GM04503 (cell line): Measurements from ENCODE around the gene PLA2G4B.

Source experiments
- DNase-seq: peaks from one replicate; pipeline ENCODE4 v3.0.0-alpha.2; 2012; ENCODE audit warnings: low read depth

Gene PLA2G4B

DNA sequence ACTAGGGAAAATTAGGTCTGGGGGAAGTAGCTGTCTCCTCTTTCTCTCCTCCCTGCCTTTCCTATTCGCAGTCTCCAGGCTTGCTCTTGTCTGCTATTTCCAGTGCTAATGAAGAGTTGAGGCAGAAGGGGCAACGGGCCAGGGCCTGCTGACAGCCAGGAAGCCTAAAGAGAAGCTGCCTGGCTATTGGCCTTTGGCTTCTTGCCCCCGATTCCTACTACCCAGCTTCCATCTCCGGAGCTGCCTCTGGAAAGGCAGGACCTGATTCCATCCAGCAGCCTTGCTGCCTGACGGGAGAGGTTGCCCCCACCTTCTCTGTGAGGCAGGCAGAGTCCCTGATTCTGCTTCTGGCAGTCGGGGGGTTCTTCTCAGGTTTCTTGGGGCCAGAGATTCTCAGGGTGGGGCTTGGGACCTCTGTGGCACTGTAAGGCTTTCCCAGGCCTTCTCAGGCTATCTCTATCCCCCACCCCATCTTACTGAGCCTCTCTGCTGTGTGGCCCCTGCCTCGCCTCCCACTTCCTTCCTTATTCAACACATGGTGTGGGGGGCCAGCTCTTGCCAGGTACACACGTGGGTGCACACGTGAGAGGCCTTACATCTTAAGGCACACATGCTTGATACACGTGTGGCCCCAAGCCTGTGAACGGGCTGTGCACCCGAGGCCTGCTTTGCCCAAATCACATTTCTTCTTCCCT, 29.0 kb upstream of the PLA2G4B start:
- DNase-seq = no peak

DNA sequence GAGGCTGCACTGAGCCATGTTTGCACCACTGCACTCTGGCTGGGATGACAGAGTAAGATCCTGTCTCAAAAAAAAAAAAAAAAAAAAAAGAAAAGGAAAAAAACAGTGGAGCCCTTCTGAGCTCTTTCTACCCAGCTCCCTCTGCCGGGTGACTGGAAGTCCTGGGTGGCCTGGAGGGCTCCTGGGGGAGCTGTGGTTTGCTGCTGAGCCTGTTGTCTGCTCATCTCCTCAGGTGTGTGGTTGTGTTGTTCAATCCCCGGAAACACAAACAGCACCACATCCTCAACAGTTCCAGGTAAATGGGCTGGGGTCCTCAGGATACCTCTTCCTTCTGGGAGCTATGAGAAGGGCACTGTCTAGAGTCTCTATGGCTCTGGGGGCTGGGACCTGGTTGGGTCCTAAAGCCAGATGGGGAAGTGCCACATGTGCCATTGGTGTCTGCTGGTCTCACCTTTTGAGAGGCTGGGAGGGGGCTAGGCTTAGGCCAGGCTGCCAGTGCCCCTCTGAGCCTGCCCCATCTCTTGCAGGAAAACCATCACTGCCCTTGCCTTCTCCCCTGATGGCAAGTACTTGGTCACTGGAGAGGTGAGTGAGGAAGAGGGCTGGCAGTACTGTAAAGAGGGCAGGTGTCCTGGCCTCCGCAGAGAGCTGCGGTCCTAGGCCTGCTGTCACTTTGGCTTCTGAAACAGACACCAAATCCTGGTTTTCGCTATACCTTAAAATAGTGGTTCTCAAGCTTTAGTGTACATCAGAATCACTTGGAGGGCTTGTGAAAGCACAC, 27.8 kb upstream of the PLA2G4B start:
- no peak for DNase-seq

DNA sequence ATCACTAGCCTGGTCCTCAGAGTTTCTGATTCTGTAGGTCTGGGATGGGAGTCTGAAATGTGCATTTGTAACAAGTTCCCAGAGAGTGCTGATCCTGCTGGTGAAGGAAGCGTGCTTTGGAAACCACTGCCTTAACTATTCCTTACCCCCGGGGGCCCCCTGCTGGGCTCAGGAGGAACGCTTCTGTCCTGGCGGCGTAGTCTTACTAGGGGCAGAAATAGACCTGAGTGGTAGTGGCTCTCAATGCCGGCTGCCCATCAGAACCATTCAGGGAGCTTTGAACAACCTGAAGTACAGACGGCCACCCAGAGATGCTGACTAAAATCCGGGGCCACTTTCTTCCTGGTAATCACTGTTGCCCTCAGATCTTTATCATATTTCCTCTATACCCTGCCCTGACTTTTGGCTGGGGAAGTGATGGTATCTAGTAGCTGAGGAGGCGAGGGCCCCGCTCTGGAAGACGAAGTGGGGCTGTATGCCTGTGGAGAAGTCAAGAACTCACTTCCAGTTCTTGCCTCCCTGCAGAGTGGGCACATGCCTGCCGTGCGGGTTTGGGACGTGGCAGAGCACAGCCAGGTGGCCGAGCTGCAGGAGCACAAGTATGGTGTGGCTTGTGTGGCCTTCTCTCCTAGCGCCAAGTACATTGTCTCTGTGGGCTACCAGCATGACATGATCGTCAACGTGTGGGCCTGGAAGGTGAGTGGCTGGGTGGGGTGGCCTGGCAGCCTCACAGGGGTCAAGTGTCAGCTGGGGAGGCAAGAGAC, 27.0 kb upstream of the PLA2G4B start:
- DNase-seq = peak; percentile 18

DNA sequence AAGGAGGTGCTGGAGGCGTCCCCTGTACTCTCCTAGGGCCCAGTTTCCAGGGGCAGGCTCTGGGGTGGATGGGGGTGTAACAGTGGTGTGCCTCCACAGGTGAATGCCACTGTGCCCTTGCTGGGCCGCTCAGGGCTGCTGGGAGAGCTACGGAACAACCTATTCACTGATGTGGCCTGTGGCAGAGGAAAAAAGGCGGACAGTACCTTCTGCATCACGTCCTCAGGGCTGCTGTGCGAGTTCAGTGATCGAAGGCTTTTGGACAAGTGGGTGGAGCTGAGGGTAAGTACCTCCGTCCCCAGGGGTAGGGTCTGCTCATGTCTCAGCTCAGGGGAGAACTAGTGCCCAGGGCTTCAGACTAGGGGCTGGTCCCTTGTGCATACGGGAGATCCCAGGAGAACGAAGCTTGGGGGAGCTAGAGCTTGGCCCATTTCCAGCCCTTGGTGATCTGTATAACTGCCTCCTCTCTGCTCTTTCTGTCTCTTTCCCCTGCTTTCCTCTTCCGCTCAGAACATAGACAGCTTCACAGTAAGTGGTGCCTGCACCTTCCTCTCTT, 25.7 kb upstream of the PLA2G4B start:
- DNase-seq = no peak

DNA sequence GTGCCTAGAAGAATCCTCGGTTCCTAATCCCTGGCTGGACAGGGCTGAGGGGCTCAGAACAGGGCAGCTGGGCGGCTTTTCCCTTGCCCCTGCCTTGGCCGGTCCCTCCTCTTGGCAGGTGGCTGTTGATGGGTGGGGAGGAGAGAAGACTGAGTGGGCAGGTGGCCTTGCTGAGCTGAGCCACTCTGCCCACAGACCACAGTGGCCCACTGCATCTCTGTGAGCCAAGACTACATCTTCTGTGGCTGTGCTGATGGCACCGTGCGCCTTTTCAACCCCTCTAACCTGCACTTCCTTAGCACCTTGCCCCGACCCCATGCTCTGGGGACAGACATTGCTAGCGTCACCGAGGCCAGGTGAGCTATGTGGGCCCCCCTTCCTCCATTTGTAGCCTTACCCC, 25.2 kb upstream of the PLA2G4B start:
- DNase-seq = no peak

DNA sequence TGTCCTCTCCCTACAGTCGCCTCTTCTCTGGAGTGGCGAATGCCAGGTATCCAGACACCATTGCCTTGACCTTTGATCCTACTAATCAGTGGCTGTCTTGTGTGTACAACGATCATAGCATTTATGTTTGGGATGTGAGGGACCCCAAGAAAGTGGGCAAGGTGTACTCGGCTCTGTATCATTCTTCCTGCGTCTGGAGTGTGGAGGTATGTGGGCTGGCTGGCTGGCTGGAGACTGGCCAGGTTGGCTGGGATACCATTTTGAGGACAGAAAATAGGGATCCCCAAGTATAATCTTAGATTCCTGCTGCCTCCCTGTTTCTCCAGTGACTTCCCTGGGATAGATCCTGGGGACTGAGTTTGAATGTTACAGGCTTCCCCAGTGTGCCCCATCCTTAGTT, 24.1 kb upstream of the PLA2G4B start:
- no peak for DNase-seq

DNA sequence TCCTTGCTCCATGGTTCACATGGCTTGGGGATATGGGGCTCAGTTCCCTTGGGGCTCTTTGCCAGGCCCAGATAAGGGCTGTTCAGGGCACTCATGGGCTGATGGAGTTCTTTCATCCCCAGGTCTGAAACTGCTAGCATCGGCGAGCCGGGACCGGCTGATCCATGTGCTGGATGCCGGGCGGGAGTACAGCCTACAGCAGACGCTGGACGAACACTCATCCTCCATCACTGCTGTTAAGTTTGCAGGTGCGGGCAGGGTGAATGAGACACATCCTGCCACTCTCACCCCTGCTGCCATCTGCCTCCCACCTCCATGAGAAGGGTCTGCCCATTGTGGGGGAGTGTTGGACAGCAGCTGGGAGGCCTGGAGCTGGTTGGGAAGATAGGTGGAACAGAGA, 21.9 kb upstream of the PLA2G4B start:
- no peak for DNase-seq

DNA sequence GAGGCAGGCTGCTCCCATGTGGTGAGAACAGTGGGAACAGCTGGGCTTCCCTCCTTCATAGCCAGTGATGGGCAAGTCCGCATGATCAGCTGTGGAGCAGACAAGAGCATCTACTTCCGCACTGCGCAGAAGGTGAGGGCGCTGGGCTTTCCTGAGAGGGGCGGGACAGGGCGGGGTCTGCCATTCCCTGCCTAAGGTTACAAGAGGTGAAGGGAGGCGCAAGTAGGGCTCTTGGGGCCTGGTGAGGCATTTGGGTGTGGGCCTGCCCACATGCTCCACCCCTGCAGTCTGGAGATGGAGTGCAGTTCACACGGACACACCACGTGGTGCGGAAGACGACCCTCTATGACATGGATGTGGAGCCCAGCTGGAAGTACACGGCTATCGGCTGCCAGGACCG, 21.3 kb upstream of the PLA2G4B start:
- no peak for DNase-seq

DNA sequence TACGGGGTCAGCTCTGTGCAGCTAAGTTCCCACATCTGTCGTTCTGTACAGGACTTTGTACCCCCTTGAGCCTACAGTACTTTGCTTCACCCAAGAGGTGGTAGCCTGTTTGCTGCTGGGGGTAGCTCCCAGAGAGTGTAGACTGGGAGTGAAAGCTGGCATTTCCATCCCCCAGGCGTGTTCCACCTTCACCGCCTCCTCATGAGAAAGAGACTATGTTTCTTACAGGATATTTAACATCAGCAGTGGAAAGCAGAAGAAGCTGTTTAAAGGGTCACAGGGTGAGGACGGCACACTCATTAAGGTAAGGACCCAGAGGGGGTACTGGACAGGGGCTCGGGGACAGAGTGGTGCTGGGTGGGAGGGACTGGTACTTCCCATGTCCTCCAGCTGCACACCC, 20.9 kb upstream of the PLA2G4B start:
- DNase-seq = no peak

DNA sequence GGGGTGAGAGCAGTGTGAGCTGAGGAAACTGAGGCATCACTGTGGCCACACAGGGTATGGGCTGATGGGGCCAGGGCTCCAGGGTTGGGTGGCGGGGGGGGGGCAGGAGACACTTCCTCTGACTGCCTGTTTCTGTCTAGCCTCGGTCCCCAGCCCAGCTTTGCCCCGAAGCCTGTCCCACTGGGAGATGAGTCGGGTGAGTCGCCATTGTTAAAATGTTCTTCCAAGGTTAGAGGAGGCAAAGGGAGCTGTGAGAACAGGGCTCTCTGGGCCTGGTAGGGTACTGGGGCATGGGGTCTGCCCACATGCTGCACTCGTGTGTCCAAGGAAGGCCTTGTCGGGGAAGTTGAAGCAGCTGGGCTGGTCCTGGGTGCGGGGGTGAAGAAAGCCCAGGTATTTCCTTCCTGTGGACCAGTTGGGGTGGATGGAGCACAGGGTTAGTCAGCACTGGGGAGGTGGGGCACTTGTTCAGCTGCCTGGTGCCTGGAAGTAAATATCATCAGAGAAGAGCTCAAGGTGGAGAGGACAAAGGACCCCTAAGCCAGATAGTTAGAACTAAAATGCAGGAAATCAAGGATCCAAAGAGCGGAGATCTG, 19.1 kb upstream of the PLA2G4B start:
- no peak for DNase-seq

DNA sequence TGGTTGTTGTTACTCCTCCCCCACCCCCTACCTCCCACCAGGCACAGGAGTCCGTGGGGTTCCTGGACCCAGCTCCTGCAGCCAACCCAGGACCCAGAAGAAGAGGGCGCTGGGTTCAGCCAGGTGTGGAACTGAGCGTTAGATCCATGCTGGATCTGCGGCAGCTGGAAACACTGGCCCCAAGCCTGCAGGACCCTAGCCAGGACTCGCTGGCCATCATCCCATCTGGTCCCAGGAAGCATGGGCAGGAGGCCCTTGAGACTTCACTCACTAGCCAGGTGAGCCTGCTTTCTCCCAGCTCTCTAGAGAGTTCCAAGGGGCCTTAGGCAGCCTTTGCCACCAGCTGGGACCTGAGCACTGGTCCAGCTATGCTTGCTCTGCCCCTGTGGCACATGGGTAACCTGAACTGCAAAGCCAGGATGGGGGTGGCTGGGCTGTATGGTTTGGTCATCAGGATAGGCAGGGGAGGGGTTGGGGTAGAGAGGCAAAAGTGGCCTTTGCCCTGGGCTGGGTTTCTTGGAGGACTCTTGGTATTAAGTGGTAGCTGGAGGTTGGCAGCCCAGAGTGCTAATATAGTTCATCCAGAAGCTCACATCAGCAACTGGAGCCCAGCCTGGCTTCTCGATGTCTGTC, 17.7 kb upstream of the PLA2G4B start:
- DNase-seq = no peak

DNA sequence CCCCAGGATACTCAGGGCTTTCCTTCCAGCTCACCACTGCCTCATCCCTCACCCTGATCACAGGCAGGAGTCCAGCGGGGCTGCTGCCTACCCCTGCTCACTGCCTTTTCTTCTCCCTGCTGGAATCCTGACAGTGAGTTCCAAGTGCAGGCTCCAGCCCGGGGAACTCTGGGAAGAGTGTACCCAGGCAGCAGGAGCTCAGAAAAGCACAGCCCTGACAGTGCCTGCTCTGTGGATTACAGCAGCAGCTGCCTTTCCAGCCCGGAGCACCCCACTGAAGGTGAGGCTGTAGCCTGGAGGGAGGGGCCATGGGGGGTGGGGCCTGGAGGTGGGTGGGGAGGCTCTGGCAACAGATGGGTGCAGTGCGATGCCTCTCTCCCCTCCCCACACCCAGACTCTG, 16.8 kb upstream of the PLA2G4B start:
- DNase-seq = no peak

DNA sequence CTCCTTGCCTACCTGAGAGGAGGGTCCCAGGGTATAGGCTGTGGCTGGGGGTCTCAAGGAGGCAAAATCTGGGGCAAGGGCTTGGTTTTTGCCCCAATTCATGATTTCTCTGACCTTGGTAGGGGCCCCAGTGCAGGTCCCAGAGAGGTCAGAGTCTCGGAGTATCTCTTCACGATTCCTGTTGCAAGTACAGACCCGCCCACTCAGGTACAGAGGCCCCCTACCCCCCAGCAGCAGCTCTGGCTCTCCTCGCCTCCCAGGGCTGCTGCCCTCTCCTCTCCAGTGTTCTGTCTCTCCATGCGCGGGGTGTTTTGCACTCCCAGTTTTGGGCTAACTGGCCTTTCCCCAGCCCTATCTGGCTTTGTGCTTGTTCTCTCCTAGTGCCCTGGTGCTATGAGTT, 16.2 kb upstream of the PLA2G4B start:
- no peak for DNase-seq

DNA sequence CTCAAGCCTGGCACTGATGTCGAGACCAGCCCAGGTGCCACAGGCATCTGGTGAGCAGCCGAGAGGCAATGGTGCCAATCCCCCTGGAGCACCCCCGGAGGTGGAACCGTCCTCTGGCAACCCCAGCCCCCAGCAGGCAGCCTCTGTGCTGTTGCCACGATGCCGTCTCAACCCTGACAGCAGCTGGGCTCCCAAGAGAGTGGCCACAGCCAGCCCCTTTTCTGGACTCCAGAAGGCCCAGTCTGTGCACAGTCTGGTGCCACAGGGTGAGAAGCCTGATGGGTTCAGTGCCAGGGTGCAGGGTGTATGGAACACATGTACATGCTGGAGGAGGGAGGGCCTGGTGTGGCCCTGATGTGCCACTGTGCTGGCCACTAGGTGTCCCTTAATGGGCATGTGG, 15.7 kb upstream of the PLA2G4B start:
- no peak for DNase-seq

DNA sequence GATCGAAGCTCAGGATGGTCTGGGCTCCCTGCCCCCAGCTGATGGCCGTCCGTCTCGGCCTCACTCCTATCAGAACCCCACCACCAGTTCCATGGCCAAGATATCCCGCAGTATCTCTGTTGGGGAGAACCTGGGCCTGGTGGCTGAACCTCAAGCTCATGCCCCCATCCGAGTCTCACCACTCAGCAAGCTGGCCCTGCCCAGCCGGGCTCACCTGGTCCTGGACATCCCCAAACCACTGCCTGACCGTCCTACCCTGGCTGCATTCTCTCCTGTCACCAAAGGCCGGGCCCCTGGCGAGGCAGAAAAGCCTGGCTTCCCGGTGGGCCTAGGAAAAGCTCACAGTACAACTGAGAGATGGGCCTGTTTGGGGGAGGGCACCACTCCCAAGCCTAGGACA, 15.1 kb upstream of the PLA2G4B start:
- no peak for DNase-seq

DNA sequence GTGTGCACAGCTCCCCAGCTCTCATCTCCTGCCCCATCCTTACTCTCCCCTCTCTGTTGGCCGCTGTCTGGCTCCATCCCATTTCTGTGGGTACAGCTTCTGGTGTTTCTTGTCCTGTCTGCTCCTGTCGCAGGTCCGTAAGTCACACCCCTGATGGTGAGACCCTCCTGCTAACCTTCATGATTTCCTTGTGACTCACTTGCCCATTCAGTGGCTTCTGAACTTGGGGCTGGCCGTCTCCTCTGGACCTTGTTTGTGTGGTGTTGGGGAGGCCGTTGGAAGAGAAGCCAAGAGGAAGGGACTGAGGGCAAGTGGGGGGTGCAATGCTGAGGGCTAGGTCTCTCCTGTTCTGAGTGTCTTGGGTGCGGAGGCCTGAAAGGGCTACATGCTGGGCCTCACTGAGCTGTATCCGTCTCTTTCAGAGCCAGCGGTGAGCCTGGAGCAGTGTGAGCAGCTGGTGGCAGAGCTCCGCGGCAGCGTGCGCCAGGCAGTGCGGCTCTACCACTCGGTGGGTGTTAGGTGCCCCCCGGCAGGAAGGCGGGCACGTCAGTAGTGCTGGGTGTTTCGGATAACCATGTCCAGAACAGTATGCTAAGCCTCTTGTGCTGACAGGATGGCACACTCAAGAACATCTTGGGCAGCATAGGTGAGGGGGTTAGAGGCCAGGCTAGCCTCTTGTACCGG, 14.4 kb upstream of the PLA2G4B start:
- no peak for DNase-seq

DNA sequence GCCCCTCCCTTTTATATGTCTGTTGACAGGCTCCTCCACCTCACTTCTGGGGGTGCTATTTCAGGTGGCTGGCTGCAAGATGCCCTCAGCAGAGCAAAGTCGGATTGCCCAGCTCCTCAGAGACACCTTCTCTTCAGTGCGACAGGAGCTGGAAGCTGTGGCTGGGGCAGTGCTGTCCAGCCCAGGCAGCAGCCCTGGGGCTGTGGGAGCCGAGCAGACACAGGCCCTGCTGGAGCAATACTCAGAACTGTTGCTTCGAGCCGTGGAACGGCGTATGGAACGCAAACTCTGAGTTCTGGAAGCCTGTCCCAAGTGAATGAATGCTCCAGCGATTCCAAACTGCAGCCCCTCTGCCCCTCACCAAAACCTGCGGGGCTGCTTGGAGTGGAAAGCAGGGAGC, 13.5 kb upstream of the PLA2G4B start:
- DNase-seq = no peak

DNA sequence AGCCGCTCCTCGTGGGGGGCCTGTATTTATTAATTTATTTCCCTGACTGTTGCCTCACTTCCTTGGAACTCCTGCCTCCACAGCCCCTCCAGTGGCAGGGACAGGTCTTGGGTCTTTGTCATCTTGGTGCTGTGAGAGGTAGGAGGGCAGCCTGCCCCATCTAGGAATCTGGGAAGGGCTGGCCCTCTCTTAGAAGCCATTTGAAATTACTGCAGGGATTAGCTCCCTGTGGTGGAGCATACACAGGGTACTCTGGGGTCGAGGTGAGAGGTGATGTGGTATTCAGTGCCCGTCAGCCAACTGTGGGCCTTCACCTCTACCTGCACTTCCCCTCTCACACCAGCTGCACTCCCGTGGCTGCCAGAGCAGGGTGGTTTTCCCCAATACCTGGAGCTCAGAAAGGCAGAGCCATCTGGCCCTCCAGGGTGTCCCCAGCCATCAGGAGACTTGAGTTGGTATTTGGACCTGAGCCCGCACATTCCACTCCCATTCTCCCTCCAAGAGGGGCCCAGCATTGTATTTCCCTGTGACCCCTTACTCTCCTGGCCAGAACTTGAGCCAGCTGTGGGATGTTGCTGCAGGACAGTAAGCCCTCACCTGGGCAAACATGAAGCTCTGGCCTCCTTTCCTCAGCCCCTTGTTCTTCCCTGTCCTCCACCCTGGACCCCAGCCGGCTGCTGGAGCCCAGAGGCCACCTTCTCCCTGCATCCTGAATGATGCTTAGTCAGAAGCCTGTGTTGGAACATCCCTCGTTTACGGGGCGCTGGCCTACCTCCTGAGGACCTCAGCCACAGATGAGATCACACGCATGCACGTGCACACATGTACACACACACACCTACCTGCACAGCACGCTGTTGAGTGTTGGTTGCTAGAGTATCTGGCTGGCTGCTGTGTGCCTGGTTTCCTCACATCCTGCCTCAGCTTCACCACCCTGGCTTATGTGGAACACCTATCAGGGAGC, 12.8 kb upstream of the PLA2G4B start:
- no peak for DNase-seq

DNA sequence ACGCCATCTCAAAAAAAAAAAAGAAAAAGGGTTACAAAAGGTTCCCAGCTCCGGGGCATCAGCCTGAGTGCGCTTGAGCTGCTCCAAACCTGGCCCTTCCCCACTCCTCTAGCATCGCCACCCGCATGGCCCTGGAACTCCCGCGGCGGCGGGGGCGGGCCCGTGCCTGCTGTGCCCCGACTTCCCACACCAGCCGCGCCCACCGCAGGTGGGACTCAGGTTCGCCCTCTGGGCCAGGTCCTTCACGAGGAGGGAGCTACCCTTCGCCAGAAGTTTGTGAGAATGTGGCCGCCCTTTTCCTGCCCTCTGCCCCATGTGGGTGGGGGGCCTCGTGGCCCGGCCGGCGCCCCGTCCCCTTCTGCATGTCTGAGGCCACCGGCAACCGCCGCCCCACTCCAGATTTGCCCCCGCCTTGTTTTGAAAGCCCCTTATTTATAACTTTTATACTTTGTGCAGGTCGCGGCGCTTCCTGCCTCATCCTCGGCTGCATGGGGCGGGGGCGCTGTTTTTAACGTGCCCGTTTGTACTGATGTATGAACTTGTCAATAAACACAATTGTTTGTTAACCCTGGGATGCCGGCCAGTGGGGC, 11.3 kb upstream of the PLA2G4B start:
- no peak for DNase-seq
